IPS-20b (cell line): ENCODE measurements around the gene FBF1.
A peak's percentile ranks its signal among the peaks of the same experiment; 100 is the strongest.

Experiments used
- H3K27ac ChIP-seq: one replicate; pipeline ENCODE4 v1.5.1; 2013; ENCODE audit warnings: low read length
- H3K27me3 ChIP-seq: 2 replicates; pipeline ENCODE4 v1.6.1; 2013; ENCODE audit warnings: mild to moderate bottlenecking, low read length, inconsistent platforms; ENCODE audit not compliant: insufficient read depth
- H3K36me3 ChIP-seq: 2 replicates; pipeline ENCODE4 v1.6.1; 2013; ENCODE audit warnings: low read depth, mild to moderate bottlenecking, inconsistent platforms, low read length, moderate library complexity; ENCODE audit not compliant: insufficient read depth
- H3K4me1 ChIP-seq: 2 replicates; pipeline ENCODE4 v1.6.1; 2013; ENCODE audit warnings: mild to moderate bottlenecking, control low read depth, inconsistent platforms, low read length, moderate library complexity; ENCODE audit not compliant: insufficient read depth
- H3K4me3 ChIP-seq: 2 replicates; pipeline ENCODE4 v1.5.1; 2013; ENCODE audit warnings: mild to moderate bottlenecking, low read length, inconsistent platforms
- H3K9ac ChIP-seq: 2 replicates; pipeline ENCODE4 v1.6.1; 2013; ENCODE audit warnings: low read depth, mild to moderate bottlenecking, inconsistent platforms, low read length, moderate library complexity
- H3K9me3 ChIP-seq: 2 replicates; pipeline ENCODE4 v1.6.1; 2013; ENCODE audit warnings: mild to moderate bottlenecking, low read depth, low read length, inconsistent platforms; ENCODE audit not compliant: insufficient read depth

FBF1 gene

DNA sequence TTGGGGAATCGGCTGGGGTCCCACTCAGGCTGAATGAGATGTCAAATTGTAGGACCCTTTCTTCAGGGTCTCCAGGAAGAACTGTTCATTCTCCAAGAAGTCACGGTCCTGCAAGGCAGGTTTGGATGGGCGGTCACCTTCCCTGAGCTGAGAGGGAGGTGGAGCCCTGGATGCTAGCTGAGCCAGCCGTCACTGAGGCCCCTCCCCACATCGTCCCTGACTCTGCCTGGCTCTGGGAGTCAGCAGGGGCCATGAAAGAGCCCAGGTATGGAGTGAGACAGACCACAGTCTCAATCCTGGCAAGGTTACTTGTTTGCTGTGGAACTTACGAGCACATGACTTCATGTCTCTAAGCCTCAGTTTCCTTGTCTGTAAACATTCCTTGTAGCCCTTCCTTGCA lies 30.1 kb downstream of the FBF1 start:
- no peaks in the 10 kb centered on the region for H3K9me3 ChIP-seq
- no peak overlapping the region for H3K27ac ChIP-seq
- H3K4me3 ChIP-seq, result no peak overlapping the region
- no peaks in the 10 kb centered on the region for H3K27me3 ChIP-seq
- no peaks in the 10 kb centered on the region for H3K4me1 ChIP-seq
- peaks cover 5% of the 10 kb centered on the region; the same call in 1 of the 2 replicates for H3K36me3 ChIP-seq
- no peak overlapping the region for H3K9ac ChIP-seq

DNA sequence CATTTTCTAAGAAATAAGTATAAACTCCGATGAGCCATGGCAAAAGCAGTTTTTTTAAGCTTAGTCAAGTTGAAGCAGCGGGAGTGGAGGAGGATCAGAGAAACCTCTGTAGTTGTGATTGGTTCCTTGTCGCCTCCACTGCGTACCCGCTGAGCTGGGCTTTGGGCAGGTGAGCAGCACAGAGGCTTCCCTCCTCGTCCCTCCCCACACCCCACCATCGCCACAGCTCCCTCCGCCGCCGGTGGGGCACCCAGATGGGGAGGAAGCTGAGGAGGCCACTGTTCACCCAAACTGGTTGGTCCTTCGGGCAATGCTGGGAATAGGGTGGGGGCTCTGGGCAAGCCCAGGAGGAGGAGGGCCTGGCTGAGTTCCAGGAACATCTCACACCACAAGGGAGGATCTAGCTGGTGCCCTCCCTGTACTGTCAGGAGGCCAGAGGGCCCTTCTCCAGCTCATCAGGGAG lies 31.0 kb downstream of the FBF1 start:
- Histone ChIP-seq H3K4me3 (no peak overlapping the region), H3K9me3 (no peaks in the 10 kb centered on the region), H3K4me1 (no peaks in the 10 kb centered on the region), H3K36me3 (peaks cover 5% of the 10 kb centered on the region; the same call in 1 of the 2 replicates), H3K27me3 (no peaks in the 10 kb centered on the region), H3K9ac (no peak overlapping the region), H3K27ac (no peak overlapping the region)

GRCh38 chr17:75909051-75909811 lies 31.6 kb downstream of the FBF1 start:
- Histone ChIP-seq H3K36me3 (peaks cover 5% of the 10 kb centered on the region; the same call in 1 of the 2 replicates), H3K9ac (no peak overlapping the region), H3K4me1 (no peaks in the 10 kb centered on the region), H3K9me3 (no peaks in the 10 kb centered on the region), H3K4me3 (no peak overlapping the region), H3K27ac (no peak overlapping the region), H3K27me3 (no peaks in the 10 kb centered on the region)

- peaks cover 5% of the 10 kb centered on the region; the same call in 1 of the 2 replicates for H3K36me3 ChIP-seq
- no peaks in the 10 kb centered on the region for H3K27me3 ChIP-seq
- no peaks in the 10 kb centered on the region for H3K9me3 ChIP-seq
- H3K4me1 ChIP-seq, result no peaks in the 10 kb centered on the region
- no peak overlapping the region for H3K27ac ChIP-seq
- H3K9ac ChIP-seq, result no peak overlapping the region
- no peak overlapping the region for H3K4me3 ChIP-seq
Observed at GRCh38 chr17:75908201-75908600, 32.6 kb downstream of the FBF1 start.

DNA sequence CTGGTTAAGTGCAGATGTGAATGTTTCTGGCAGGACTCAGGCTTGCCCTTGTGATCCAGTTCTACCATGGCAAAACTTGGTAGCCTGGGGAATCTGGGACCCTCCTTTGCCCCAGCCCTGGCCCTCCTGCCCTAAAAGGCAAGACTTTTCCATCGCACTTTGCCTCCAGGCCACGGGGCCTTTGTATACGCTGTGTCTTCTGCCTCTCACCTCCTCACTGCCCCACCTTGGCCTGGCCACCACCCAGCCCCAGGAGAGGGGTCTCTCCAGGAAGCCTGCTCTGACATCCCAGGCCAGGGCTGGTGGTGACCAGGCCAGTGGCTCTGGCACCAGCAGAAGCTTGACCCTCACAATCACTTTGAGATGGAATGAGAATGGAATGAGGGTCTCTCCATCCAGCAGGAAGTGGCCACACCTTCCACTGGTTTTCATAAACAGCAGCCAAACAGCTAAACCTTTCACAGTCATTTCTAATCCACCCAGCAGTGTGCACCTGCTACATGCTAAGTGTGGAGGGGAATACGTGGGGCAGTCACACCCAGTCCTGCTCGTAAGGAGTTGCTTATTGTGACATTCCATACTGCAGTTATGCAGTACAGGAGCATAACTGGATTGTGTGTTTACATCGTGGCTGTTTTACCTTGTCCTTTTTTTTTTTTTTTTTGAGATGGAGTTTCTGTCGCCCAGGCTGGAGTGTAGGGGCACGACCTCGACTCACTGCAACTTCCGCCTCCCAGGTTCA lies 34.5 kb downstream of the FBF1 start:
- Histone ChIP-seq H3K27me3 (no peaks in the 10 kb centered on the region), H3K4me3 (no peak overlapping the region), H3K36me3 (peaks cover 16% of the 10 kb centered on the region), H3K27ac (no peak overlapping the region), H3K9ac (no peak overlapping the region), H3K9me3 (no peaks in the 10 kb centered on the region), H3K4me1 (no peaks in the 10 kb centered on the region)

DNA sequence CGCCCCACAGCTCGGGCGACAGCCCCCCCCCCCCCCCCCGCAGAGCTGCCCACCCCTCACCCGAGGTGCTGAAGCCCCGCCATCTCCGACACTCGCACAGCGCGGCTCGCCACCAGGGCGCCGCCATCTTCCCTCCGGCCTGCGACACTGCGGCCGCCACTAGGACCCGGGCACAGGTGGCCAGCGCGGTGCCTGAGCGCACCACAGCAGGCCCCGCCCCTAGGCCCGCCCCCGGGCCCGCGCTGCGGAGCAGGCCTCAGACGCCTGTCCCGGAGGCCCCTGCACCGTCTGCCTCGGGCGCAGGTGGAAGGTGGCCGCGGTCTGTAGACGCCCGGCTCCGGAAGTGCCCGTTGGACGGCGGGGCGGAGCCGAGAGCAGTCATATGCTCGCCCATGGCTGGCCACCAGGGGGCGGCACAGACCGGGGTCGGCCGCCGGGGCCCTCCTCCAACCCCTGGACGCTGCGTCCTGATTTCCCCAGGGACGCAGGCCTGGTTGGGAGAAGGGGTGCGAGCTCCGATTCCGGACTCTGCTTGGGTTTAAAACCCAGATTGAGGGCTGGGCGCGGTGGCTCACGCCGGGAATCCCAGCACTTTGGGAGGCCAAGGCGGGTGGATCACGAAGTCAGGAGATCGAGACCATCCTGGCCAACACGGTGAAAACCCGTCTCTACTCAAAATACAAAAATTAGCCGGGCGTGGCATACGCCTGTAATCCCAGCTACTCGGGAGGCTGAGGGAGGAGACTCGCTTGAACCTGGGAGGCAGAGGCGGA lies 35.9 kb downstream of the FBF1 start, which contains the start of gene MRPL38:
Gene MRPL38 (minus strand): TSS at position 136 of the 773 bp plus-strand sequence. CDS start 9 bp downstream, at position 127.
- no peaks in the 10 kb centered on the region for H3K27me3 ChIP-seq
- peak within 1 kb of the TSS; percentile 96 for H3K4me3 ChIP-seq
- H3K4me1 ChIP-seq, result no peaks in the 10 kb centered on the region
- no peak within 1 kb of the TSS for H3K27ac ChIP-seq
- no peaks in the 10 kb centered on the region for H3K9me3 ChIP-seq
- peak within 1 kb of the TSS; percentile 91 for H3K9ac ChIP-seq
- H3K36me3 ChIP-seq, result peaks cover 30% of the 10 kb centered on the region

GRCh38 chr17:75902406-75902805 lies 38.4 kb downstream of the FBF1 start:
- Histone ChIP-seq H3K27ac (no peak overlapping the region), H3K36me3 (peaks cover 51% of the 10 kb centered on the region), H3K4me3 (no peak overlapping the region), H3K4me1 (no peaks in the 10 kb centered on the region; the same call in 1 of the 2 replicates), H3K27me3 (no peaks in the 10 kb centered on the region), H3K9me3 (no peaks in the 10 kb centered on the region), H3K9ac (no peak overlapping the region)

GRCh38 chr17:75901727-75902126 lies 39.1 kb downstream of the FBF1 start:
- H3K9me3 ChIP-seq, result no peaks in the 10 kb centered on the region
- H3K9ac ChIP-seq, result no peak overlapping the region
- no peak overlapping the region for H3K4me3 ChIP-seq
- no peak overlapping the region for H3K27ac ChIP-seq
- no peaks in the 10 kb centered on the region for H3K27me3 ChIP-seq
- H3K36me3 ChIP-seq, result peaks cover 51% of the 10 kb centered on the region
- H3K4me1 ChIP-seq, result no peaks in the 10 kb centered on the region; the same call in 1 of the 2 replicates

DNA sequence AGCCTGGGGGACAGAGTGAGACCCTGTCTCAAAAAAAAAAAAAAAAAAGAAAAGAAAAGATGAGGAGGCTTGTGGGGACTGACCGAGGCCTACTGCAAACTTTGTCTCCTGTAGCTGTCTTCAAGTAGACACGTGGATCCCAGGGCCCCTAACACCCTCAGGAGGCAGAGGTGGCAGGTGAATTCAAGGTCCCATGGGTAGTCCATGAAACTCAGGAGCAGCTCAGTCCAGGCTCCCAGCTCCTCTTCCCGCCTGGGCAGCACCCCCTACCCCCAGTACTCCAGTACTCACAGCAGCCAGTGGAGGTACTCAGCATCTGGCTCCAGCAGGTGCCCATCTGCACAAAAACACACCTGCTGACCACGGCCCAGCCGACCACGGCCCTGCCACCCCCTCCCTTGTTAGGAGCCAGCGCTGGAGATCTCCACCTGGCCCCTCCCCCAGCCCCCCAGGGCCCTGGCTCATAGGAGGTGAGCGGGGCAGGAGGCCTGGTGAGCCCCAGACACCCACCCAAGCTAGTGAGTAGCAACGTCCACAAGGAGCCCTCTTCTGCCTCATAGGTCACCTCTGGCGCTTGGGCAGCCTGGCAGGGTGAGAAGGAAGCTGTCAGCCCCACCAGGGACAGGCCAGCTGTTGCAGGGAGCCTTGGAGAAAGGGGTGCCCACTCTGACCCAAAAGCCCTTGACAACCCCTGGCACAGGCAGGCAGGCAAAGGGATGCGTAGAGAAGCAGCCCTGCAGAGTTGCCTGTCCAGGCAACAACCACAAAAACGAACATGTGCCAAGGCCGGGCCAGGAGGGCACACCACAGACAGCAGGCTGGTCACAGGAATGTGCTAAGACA lies 39.9 kb downstream of the FBF1 start:
- Histone ChIP-seq H3K9ac (no peak overlapping the region), H3K4me1 (no peaks in the 10 kb centered on the region; the same call in 1 of the 2 replicates), H3K4me3 (no peak overlapping the region), H3K27ac (no peak overlapping the region), H3K27me3 (no peaks in the 10 kb centered on the region), H3K36me3 (peaks cover 51% of the 10 kb centered on the region), H3K9me3 (no peaks in the 10 kb centered on the region)

DNA sequence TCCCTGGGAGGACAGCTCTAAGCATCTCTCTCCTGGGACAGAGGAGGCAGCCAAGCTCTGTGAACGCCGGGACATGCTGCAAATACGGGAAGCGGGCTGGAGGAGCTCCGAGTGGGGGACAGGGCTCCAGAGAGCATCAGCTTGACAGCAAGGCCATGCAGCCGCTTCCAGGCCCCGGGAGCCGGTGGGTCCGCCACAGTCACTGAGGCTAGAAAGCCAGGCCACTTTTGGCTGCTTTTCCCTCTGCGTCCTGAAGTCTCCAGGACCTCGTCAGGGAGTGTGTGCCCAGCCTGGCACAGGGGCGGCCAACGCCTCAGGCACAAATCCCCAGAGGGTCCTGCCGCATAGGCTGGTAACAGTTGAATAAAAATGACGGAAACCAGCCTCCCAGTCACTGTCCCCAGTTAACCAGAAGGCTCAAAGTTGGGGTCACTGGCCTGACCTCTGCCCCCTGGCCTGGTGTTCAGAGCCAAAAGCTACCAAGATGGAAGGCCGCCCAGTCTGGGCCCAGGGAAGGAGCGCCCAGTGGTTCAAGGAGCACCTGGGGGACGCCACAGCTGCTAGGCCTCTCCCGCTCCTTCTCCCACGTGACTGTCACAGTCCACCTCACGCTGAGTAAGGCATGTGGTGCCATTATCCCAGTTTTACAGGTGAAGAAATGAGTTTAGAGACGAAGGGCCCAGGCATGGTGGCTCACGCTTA lies 40.9 kb downstream of the FBF1 start:
- Histone ChIP-seq H3K9ac (no peak overlapping the region), H3K4me1 (no peaks in the 10 kb centered on the region; the same call in 1 of the 2 replicates), H3K4me3 (no peak overlapping the region), H3K27me3 (no peaks in the 10 kb centered on the region), H3K27ac (no peak overlapping the region), H3K9me3 (no peaks in the 10 kb centered on the region), H3K36me3 (peaks cover 51% of the 10 kb centered on the region)
